GM12874 (cell line): ENCODE results near the gene ANKRD6.

Experiments
- CTCF ChIP-seq: IDR thresholded peaks from 2 replicates; pipeline ENCODE4 v1.5.1; 2011; ENCODE audit warnings: low read depth, mild to moderate bottlenecking, control low read depth, low read length, moderate library complexity; ENCODE audit not compliant: insufficient read depth

ANKRD6 gene

GRCh38 chr6:89458704-89459103 is 25.8 kb downstream of the ANKRD6 start:
- TF ChIP-seq CTCF: no peak

- no peak for TF ChIP-seq CTCF
Observed at GRCh38 chr6:89459501-89459900, 26.5 kb downstream of the ANKRD6 start.

- TF ChIP-seq CTCF: no peak
Observed at GRCh38 chr6:89460713-89461112, 27.8 kb downstream of the ANKRD6 start.

GRCh38 chr6:89462503-89462902 is 29.6 kb downstream of the ANKRD6 start:
- no peak for TF ChIP-seq CTCF

- TF ChIP-seq CTCF: no peak
Observed at GRCh38 chr6:89464295-89464694, 31.3 kb downstream of the ANKRD6 start.

- TF ChIP-seq CTCF: no peak
Observed at GRCh38 chr6:89467437-89467836, 34.5 kb downstream of the ANKRD6 start.

- no peak for TF ChIP-seq CTCF
Observed at GRCh38 chr6:89468998-89469397, 36.0 kb downstream of the ANKRD6 start.
